ENCODE measurements around the gene AQP12B. TPM values are rescaled to one million over a fixed set of nuclear protein-coding genes. Genes with fewer than 3 reads are reported as not detected.

AQP12B gene
- total and polyA plus RNA-seq, 2 donors from 2014 or later = not detected

- DNase-seq = peak in 1 of 5 donors; percentile 59
- Histone ChIP-seq H3K4me3 (ENCODE audit: low read length in 3 of 3) (no peak overlapping the region), H3K27me3 (ENCODE audit: control insufficient read depth, insufficient read depth, low read length) (peaks cover 4% of the 10 kb centered on the region), H3K27ac (ENCODE audit: low read depth in 2 of 2, low read length in 2 of 2) (no peak overlapping the region), H3K4me1 (ENCODE audit: control insufficient read depth in 2 of 3, insufficient read depth in 2 of 3, low read depth in 1 of 3, low read length in 3 of 3) (no peaks in the 10 kb centered on the region), H3K36me3 (ENCODE audit: control insufficient read depth in 2 of 3, insufficient read depth in 3 of 3, low read length in 3 of 3) (no peaks in the 10 kb centered on the region), H3K9ac (ENCODE audit: low read length in 3 of 3) (no peak overlapping the region), H3K9me3 (ENCODE audit: control insufficient read depth in 2 of 3, insufficient read depth in 1 of 3, low read length in 3 of 3) (no peaks in the 10 kb centered on the region)
- no peak for TF ChIP-seq CTCF (IDR thresholded peaks at IDR 0.05; ENCODE audit: borderline replicate concordance, extremely low read depth, insufficient read depth)
- intact Hi-C loops (cut with DNase I) = no loop called here
- FAIRE-seq = no peak
These were observed 21.0 kb upstream of the AQP12B start for GRCh38 chr2:240703417-240704341.

GRCh38 chr2:240702640-240703011 is 19.9 kb upstream of the AQP12B start:
- no peak for TF ChIP-seq CTCF (IDR thresholded peaks at IDR 0.05; ENCODE audit: borderline replicate concordance, extremely low read depth, insufficient read depth)
- DNase-seq (peak in 1 of 5 donors; percentile 58), FAIRE-seq (no peak)
- Histone ChIP-seq H3K4me1 (ENCODE audit: control insufficient read depth in 2 of 3, insufficient read depth in 2 of 3, low read depth in 1 of 3, low read length in 3 of 3) (no peaks in the 10 kb centered on the region), H3K27me3 (ENCODE audit: control insufficient read depth, insufficient read depth, low read length) (no peaks in the 10 kb centered on the region), H3K4me3 (ENCODE audit: low read length in 3 of 3) (no peak overlapping the region), H3K36me3 (ENCODE audit: control insufficient read depth in 2 of 3, insufficient read depth in 3 of 3, low read length in 3 of 3) (no peaks in the 10 kb centered on the region), H3K9me3 (ENCODE audit: control insufficient read depth in 2 of 3, insufficient read depth in 1 of 3, low read length in 3 of 3) (no peaks in the 10 kb centered on the region), H3K9ac (ENCODE audit: low read length in 3 of 3) (no peak overlapping the region), H3K27ac (ENCODE audit: low read depth in 2 of 2, low read length in 2 of 2) (no peak overlapping the region)
- intact Hi-C loops (cut with DNase I) = no loop called here

GRCh38 chr2:240701736-240702639 is 19.3 kb upstream of the AQP12B start:
- peak in 1 of 5 donors; percentile 66 for DNase-seq
- Histone ChIP-seq H3K4me3 (ENCODE audit: low read length in 3 of 3) (no peak overlapping the region), H3K9ac (ENCODE audit: low read length in 3 of 3) (no peak overlapping the region), H3K27ac (ENCODE audit: low read depth in 2 of 2, low read length in 2 of 2) (no peak overlapping the region), H3K27me3 (ENCODE audit: control insufficient read depth, insufficient read depth, low read length) (no peaks in the 10 kb centered on the region), H3K36me3 (ENCODE audit: control insufficient read depth in 2 of 3, insufficient read depth in 3 of 3, low read length in 3 of 3) (no peaks in the 10 kb centered on the region), H3K9me3 (ENCODE audit: control insufficient read depth in 2 of 3, insufficient read depth in 1 of 3, low read length in 3 of 3) (no peaks in the 10 kb centered on the region), H3K4me1 (ENCODE audit: control insufficient read depth in 2 of 3, insufficient read depth in 2 of 3, low read depth in 1 of 3, low read length in 3 of 3) (no peaks in the 10 kb centered on the region)
- FAIRE-seq = no peak
- no peak for TF ChIP-seq CTCF (IDR thresholded peaks at IDR 0.05; ENCODE audit: borderline replicate concordance, extremely low read depth, insufficient read depth)
- intact Hi-C loops (cut with DNase I) = no loop called here
